ENCODE results near the gene CEP72.

CEP72 gene

GRCh38 chr5:640461-641330, 28.6 kb downstream of the CEP72 start:
- DNase-seq = no peak

DNA sequence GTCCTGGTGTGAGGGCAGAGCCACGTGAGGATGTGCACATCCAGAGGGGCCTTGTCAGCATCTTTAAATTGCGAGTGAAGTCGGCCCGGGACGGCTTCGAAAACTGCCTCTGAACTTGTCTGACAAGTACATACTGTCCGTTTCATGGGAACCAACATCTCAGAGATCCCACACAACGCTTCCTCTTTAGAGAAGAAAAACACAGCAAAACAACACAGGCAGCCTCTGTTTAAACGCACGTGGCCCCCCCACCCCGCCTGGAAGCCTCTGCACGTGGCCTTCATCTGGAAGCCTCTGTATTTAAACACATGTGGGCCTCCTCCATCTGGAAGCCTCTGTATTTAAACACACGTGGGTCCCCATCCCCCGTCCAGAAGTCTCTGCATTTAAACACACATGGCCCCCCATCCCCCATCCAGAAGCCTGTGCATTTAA, 29.2 kb downstream of the CEP72 start:
- no peak for DNase-seq

DNA sequence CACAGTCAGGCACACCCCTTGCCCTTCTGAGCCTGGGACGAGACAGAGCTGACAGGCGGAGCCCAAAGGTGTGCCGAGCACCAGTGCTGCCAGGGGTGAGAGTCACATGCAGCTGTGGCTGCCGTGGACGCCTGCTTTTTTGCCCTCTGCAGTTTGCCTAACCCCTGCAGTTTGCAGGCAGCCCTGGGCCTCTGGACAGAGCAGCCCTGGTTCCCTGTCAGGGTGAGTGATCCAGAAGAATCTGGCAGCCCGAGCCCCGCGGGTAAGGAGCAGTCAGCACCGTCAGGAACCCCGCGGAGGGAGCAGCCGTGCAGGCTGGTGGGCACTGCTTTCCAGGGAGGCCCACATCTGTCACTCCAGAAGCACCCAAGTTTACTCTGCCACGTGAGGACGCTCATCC, 30.3 kb downstream of the CEP72 start:
- no peak for DNase-seq

GRCh38 chr5:643351-643801, 31.2 kb downstream of the CEP72 start:
- no peak for DNase-seq

GRCh38 chr5:643811-644271, 31.7 kb downstream of the CEP72 start:
- no peak for DNase-seq

GRCh38 chr5:644509-644908, 32.4 kb downstream of the CEP72 start:
- no peak for DNase-seq

DNA sequence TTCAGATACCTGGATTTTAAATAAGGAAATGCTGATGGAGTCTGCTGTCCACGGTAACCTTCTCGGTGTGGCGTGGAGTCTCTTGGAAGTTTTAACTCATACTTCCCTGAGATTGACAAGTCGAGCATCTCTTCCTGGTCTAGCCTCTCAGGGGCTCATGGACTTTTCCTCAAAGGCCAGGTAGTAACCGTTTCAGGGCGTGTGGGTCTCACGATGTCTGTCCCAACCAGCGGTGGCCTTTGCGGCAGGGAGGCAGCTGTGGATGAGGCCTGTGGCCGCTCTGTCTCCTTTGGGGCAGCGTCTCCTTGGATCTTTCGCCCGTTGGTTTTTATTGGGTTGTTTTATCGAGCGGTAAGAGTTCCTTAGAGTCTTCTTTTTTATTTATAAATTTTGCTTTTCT, 32.8 kb downstream of the CEP72 start:
- no peak for DNase-seq

- no peak for DNase-seq
Measured at GRCh38 chr5:645421-645820, 33.3 kb downstream of the CEP72 start.

GRCh38 chr5:646396-647201, 34.5 kb downstream of the CEP72 start:
- DNase-seq = no peak

- no peak for DNase-seq
Measured at GRCh38 chr5:647311-647710, 35.2 kb downstream of the CEP72 start.

DNA sequence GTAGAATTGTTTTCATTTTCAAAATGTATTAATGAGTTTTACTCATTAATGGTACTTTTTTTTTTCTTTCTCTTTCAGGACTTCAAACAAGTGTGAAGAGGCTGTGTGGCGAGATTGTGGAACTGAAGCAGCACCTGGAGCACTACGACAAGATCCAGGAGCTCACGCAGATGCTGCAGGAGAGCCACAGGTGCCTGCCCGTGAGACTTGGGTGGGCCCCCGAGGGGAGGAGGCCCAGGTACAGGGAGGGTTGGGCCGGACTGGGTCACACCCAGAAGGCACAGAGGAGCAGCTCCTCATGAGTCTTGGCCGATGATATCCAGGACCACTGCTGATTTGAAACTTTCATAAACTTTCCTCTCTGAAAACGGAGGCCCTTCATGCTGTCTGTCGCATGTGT, 35.6 kb downstream of the CEP72 start:
- no peak for DNase-seq

DNA sequence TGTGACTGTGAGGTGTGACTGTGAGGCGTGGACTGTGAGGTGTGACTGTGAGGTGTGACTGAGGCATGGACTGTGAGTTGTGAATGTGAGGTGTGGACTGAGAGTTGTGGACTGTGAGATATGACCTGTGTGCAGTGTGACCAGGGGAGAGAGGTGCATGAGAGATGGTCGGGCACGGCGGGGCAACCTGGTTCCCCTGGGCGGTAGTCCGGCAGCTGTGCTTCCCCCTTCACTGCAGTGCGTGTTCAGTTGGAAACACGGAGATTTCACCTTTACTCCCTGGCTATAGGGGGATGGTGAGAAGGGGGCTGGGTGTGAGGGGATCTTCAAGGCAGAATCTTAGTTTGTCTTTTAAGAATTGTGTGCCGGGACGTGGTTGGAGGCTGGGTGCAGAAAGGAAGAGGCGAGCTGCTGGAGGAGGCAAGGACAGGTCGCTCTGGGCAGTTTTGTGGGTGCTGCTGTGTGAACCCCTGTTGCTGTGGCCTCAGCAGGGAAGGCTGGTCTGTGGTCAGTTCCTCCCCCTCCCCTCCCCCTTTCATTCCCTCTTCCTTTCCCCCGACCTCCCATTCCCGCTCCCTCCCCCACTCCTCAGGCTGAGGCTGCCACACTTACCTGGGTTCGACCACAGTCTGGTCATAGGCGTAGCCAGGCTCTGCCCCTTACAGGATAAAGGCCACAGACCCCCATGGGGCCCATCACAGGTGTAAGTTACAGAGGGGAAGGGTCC, 39.3 kb downstream of the CEP72 start:
- no peak for DNase-seq

DNA sequence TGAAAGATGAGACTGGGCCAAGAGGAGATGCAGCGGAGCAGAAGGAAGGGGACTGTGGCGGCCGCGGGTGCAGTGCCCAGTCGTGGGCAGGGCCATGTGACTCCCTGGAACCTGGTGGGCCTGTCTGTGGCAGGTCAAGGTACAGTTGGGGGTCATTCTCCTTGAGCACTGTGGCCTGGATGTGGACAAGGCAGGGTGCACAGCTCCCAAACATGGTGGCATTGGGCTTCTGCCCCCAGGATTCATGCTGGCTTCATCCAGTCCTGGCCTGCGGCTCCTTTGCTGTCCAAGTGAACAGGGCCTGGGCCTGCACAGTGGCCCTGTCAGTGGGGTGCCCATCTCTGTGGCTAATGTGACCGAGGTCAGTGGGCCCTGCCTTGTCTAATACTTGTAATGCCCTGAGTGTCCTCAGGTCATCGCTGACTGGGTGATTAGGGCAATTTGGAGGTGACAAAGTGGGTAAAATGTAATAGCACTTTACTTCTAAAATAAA, 39.9 kb downstream of the CEP72 start:
- no peak for DNase-seq

GRCh38 chr5:652773-653350, 40.7 kb downstream of the CEP72 start:
- no peak for DNase-seq

DNA sequence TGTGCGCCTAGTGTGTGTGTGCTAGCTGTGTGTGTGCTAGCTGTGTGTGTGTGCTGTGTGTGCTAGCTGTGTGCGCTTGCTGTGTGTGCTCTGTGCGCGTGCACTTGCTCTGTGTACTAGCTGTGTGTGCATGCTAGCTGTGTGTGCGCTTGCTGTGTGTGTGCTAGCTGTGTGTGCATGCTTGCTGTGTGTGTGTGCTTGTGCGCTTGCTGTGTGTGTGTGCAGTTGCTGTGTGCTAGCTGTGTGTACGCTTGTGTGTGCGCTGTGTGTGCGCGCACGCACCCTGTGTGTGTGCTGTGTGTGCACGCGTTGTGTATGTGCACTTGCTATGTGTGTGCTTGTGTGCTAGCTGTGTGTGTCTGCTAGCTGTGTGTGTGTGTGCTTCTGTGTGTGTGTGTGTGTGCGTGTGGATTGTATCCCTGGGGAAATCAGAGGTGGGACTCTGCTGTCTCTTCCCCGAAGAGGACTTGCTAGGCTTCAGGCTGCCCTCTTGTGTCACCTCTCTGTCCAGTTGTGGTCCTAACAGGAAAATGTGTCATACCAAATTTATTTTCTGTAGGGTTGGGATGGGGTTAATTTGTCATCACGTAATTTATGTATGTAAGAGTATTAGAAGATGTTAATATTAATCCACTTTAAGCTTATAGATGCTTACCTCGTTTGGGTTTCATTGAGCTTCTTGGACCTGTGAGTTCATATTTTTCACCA, 42.1 kb downstream of the CEP72 start:
- DNase-seq = no peak

DNA sequence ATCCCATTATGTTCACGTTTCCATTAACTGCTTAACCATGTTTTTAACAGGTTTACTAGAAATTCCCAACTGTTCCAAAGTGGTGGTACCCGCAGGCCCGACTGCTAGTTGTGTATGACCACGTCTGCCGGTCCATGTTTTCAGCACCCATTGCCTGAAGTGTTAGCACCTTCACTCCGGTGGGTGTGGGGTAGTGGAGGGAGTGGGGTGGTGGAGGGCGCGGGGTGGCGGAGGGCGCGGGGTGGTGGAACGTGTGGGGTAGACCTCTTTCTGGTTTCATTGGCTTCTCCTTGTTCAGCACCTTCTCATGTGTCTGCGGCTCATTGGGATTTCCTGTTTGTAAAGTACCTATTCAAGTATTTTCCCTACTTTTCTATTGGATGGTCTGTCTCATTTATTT, 43.3 kb downstream of the CEP72 start:
- DNase-seq = no peak

GRCh38 chr5:657570-657969, 45.4 kb downstream of the CEP72 start:
- DNase-seq = no peak

DNA sequence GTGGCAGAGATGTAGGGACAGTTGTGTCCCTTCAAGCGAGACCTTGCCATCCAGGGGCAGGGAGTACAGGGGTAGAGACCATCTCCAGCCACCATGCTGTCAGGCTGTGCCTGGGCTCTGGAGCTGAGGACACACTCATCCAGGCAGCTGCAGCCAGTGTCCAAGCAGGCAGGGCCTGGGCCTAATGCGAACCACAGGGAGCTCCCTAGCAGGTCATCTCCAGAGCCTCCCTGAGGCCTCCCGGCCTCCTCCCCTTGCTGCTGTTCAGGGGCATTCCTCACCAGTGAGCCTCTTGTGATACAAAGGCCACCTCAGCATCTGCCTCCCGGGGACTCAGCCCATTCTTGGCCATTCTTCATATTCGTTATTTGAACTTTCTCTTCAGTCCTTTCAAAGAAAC, 46.0 kb downstream of the CEP72 start:
- no peak for DNase-seq

DNA sequence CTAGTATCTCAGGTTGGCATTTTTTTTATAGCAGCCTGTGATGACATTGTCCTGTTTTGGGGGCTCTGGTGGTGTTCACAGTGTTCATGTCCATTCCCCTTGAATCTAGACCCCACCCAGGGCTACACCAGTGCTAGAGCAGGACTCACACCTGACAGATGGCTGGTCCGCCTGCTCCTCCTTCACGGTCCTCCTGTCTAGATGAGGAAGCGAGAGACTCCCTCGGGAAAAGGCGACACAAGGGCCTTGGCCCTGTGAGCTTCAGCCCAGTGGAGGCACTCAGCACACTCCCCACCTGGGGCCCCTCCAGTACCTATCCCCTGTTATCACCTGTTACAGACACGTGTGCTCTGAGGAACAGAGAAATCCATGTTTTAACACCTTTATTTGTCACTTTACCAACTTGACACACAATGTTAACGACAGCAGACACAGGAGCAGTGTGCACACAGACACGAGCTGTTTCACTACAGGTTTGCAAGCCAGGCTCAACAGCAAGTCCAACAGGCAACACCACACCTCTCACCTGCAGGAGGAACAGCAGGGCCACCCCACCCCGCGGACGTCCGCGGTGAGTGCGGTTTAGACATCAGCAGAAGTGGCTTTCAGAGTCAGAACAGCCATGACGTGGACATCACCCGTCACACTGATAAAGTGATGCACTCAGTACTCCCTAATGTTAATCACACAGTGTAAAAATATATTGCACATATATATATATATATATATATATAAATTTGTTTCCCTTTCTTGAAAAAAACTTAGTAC, 47.5 kb downstream of the CEP72 start:
- DNase-seq = no peak

- no peak for DNase-seq
Measured at GRCh38 chr5:660491-661030, 48.4 kb downstream of the CEP72 start.
